SKM-1 (cell line): ENCODE data around the gene ASB15.

Experiments
- DNase-seq: peaks from one replicate; lab custom pipeline; 2025; ENCODE audit not compliant: unreplicated experiment; lab: John Stamatoyannopoulos, UW

ASB15 gene

DNA sequence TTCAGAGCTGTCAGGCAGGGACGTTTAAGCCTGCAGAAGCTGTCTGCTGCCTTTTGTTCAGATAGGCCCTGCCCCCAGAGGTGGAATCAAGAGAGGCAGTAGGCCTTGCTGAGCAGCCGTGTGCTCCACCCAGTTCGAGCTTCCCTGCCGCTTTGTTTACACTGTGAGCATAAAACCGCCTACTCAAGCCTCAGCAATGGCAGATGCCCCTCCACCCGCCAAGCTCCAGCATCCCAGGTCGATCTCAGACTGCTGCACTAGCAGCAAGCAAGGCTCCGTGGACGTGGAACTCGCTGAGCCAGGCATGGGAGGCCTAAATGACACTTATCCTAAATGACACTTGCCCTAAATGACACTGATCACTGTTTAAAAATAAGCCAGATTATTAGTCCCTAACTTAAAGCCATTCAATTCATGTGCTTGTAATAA is 6.8 kb upstream of the ASB15 start:
- DNase-seq = no peak

DNA sequence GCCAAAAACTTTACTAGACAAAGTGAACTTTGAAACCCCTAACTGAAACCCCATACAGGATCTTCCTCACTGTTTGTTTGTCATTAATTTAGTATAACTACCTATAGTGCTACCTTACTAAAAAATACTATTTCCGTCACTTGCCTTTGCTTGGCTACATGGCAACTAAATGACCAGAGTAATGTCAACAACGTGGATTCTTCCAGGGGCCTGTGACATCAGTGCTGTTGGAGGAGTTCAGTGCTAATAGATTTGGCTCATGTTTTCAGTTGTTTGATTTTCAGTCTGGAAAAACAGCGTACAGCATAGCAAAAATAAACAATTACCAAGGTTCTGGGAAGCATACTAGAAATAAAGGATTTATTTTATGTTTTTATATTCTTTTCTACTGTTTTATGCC is 3.0 kb upstream of the ASB15 start:
- DNase-seq = no peak

DNA sequence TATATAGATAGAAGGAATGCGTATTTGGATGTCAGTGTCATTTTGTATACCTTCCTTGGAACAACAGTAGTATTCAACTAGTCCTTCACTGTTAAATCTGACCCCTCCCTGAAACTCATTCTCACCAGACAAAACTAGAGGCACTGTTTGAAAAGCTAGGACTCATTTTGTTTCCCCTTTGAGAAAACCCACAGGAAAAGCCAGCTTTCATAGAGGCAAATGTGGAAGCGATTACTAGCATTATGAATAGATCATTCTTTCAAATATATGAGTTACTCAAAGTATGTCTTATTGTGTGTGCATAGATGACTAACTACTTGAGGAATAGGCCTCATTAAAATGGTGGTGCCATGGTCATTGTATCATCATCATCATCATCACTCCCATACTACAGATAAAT is 1.9 kb upstream of the ASB15 start:
- no peak for DNase-seq

DNA sequence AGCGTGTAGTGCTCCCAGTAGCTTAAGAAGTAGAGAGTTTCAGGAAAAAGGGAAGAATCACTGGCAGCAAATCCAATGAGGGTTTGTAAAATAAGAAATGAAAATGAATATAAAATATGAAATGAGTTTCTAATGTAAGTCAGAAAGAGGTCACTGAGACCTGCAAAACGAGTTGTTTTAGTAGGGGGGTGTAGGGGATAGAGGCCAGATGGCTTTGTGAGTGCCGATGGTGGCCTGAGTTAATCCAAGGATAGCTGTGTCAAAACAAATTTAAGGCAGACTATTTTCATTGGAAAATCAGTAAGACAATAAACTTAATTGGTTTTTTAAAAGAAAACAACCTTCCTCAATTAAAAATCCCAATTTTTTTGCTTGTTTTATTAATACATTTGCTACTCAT is 745 bp upstream of the ASB15 start:
- no peak for DNase-seq

DNA sequence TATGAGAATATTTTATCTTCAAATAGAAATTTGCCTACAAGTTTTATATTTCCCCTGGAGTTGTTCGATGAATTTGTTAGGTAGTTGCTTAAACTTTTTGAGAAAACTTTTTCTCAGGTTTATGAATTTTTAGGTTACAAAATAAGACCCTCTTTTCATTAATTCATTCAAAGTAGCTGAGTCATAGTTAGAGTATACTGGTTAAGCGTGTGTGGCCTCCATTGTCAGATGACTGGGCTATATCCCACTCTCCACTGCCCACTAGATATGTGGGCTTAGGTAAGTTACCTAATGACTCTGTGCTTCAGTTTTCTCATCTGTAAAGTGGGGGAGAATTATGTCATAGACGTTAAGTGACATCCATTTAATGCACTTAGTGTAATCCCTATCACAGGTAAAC is 1.0 kb downstream of the ASB15 start:
- DNase-seq = no peak

DNA sequence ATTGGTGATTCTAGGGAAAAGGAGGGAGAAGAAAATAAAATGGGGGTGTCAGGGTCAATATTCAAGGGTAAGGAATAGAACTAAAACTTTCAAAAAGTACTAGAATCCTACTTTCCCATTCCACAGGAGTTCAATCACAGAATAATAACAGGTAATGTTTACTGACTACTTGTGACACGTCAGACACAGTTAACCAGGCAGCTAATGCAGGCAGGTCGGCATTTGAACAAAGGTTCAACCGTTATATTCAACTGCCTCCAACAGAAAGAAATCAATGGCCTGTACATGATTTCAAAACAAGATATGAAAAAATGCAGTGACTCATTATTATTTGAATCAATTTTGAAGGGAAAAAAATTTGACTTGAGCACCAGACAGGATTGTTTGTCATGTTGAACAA is 3.1 kb downstream of the ASB15 start:
- DNase-seq = no peak

DNA sequence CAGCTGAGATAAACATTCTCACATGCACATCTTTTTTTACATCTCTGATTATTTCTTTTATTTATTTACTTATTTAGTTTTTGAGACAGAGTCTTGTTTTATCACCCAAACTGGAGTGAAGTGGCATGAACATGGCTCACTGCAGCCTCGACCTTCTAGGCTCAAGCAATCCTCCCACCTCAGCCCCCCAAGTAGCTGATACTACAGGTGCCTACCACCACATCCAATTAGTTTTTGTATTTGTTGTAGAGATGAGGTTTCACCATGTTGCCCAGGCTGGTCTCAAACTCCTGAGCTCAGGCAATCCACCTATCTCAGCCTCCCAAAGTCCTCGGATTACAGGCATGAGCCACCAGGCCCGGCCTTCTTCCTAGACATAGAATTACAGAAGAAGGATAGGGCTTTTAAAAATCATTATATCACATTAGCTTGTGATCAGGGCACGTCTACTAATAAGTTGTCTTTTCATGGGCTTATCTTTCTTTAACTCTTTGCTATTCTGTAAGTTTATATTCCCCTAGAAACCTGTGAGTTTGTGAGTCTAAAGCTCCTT is 5.9 kb downstream of the ASB15 start:
- DNase-seq = no peak

DNA sequence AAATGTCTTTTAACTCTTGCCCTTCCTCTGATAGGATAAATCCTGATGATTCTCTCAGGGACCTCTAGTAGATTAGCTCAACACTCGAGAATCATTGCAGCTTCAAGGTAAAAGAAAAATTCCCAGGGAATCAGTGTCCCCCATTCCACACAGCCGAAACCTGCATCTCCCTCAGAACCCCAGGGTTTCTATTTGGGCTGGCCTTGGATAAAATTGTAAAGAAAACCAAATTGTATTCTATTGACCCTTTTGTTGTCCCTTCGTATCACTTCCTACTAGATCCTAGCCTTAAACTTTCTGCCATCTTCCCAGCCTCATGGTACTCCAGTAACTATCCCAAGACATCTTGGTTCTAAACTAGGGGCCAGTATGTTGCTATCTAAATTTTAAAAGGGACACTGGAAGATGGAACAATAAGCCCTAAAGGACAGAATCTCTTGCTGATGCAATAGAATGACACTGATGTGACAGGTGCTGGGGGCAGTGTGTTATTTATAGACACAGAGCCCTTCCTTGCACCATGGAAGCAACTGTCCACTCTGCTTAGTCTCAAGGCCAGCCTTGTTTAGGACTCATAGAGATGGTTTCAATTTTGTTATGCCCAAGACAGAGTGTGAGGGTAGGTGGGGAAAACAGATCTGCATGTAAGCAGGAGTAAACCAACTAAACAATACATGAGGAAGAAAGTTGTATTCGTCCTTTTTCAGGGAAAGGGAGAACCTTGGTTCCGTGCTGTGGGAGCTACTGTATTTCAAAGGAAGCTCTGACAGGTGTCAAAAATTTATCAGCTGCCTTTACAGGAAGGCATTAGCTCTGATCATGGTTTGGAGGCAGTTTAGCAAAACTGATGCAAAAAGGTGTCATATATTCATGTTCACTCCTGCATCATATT is 7.6 kb downstream of the ASB15 start:
- no peak for DNase-seq

DNA sequence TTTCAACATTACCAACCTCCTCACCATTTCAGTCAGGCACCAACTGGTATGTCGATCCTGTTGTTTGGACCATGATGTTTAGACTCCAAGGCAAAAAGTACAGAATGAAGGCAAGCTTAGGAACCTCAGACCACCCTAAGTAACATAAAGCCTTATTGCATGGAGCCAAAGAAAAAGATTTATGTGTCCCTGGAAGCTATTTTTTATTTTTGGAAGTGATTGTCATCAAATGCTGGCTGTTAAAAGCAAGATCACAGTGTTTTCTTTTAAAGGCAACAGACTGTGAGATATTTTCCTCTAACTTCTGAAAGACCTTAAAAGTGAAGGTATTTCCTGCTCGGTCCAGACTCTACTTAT is 8.2 kb downstream of the ASB15 start:
- DNase-seq = no peak

DNA sequence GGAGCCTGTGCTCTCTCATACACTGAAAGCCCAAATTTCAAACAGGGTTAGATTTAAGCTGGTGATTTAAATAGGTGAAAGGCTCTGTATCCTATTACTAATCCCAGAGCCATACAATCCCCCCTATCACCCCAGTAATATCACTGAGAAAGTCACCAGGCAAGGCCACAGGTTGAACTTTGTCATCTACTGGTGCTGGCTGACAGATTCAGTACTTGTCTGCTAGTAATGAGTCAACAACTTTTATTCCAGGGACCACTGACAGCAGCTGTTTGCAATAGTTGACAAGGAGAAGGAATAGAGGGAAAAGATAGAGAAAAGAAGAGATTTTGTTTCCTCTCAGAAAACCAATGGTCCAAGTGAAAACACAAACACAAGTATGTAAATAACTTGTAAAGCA is 10.4 kb downstream of the ASB15 start:
- no peak for DNase-seq

DNA sequence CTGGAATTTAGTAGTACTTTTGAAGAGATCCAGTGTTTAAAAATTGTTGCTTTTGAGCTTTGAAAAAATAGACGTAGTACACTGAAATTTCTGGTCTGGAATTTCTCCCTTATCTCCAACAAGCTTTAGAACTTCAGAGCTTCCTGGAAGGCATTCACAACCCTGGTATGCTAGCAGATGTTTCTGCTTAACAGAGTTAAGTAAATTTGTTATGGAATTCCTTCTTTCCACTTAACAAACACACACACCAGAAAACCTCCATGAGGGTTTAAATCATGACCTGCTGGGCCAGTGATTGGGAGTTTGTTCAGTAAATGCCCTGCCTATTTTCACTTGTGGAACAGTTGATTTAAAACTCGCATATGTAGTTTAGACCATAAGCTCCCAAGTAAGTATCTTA is 13.7 kb downstream of the ASB15 start:
- DNase-seq = no peak

DNA sequence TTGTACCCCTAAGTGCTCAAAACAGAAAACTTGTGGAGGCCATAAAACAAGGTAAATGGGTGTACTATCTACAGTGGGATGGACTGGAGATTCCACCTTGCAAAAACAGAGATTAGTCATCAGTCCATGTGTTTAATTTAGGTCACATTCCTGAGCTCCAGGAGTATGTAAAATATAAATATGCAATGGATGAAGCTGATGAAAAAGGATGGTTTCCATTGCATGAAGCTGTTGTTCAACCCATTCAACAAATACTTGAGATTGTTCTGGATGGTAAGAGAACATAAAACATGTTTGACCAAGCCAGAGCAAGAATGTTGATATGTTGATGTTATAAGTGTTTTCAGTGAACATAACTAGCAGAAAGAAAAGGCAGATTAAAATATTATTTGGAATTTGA is 14.6 kb downstream of the ASB15 start:
- no peak for DNase-seq

DNA sequence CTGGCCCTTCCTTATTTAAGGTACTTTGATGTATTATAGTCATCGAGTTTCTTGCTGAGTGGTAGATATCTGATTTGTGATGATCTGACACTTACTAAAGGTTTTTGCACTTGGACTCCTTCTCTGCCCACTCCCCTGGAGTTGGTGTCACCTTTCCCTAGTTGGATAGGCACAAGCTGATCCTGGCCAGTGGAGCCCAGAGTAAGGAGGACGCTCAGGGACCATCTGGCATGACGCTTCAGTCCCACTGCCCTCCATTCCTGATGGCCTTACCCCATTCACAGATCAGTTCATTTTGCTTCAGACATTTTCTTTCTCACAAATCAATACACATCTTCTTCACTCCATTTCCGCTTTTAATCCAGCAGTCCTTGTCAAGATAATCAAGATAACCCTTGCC is 20.1 kb downstream of the ASB15 start:
- no peak for DNase-seq

DNA sequence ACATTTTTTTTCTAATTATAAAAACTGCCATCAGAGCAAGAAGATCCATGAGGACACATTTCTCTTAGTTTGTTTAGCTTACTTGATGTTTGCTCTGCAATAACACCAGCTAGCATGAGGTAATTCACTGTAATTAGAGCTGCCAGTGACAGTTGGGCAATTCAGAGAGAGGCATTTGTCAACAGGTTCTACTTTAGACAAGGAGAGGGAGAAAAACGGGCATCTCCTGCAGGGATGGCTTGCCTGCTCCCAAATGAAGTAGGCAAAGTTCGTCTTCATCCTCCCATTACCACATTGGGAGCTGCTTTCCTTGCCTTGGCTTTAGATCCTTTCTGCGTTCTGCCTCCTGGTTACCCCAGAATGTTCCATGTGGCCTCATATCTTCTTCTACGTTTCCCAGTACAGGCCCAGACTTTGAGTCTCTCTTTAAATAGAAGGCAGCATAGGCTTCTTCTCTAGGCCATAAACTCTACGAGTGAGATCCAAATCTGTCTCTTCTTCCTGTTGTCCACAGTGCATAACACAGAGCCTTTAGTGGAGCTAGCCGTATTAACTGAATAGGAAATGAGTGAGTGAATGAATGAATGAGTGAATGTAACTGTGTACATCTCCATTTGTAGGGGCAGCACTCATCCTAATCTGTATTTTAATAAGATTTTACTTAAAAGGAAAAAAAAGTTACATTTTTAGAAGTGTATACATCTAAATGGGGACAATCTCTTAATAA is 21.2 kb downstream of the ASB15 start:
- no peak for DNase-seq

DNA sequence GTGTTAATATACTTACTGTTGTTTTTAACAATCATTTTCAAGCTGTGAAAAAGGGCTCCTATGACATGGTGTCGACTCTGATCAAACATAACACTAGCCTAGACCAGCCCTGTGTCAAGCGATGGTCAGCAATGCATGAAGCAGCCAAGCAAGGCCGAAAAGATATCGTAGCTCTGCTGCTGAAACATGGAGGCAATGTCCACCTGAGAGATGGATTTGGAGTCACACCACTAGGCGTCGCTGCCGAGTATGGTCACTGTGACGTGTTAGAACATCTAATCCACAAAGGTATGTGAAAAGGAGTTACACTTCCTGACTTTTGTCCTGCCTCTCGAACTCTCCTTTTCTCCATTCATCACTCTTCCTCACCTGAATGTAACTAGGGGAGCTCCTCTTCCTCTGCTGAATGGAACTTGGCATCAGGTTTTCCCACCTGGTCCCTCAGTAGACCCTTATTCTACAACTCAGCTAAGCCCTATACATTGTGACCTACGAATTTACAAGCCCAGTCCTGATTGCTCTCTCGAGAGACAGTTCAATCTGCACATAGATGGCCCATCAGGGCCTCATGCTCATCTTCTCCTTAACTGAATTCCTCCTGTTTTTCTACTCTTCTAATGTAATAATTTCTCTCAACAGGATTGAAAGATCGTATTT is 23.0 kb downstream of the ASB15 start:
- no peak for DNase-seq

DNA sequence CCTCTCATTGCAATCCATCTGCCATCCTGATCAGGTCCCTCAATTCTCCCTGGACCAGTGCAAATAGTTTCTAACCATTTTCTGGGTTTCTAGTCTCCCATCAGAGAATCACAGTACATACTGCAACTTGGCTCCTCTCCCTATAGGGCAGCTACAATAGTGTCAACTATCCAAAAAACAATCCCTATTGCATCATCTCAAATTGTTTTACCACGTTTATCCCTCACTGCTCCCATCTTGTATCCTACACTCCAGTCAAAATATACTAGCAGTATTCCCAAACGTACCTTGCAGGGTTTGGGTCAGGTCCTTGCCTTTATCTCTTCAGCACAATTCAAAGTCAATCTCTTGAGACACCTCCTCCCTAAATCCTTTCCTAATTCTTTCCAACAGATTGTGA is 23.6 kb downstream of the ASB15 start:
- no peak for DNase-seq

DNA sequence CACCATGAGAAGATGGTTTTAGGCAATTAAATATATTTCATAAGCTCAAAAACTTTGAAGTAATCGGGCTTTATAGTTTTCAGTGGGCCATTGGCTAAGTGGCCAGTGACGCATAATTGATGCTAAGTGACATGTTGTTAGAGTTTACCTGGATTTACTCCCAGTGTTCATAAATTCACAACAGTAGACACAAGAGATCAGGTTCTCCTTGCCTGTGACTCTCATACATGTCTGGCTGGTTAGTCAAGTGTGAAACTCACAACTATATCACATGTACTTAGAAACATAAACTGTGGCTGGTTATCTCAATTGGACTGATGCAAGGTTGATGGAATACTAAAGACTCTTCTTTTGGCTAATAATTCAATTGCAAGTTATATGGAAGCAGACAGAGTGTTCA is 26.2 kb downstream of the ASB15 start:
- DNase-seq = no peak

DNA sequence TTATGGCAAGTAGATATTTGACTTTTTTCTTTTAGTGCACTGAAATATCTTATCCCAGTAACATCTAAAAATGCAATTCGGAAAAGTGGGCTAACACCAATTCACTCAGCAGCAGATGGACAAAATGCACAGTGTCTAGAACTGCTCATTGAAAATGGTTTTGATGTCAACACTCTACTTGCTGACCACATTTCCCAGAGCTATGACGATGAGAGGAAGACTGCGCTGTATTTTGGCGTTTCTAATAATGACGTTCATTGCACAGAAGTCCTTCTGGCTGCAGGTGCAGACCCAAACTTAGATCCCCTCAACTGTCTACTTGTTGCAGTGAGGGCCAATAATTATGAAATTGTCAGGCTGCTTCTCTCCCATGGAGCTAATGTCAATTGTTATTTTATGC is 27.2 kb downstream of the ASB15 start:
- DNase-seq = no peak

DNA sequence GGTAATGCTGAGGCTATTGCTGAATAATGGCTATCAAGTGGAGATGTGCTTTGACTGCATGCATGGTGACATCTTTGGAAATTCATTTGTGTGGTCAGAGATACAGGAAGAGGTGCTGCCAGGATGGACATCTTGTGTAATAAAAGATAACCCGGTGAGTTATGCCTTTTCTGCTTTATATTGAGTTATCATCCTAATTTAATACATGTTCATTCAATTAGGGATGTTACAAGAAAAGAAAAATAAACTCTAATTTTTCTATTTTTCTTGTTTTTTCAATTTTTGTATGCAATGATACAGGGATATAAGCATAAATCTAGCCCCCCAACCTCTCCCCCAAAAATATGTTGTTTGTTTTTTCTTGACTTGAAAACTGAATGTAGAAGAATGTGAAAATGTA is 27.7 kb downstream of the ASB15 start:
- DNase-seq = no peak

DNA sequence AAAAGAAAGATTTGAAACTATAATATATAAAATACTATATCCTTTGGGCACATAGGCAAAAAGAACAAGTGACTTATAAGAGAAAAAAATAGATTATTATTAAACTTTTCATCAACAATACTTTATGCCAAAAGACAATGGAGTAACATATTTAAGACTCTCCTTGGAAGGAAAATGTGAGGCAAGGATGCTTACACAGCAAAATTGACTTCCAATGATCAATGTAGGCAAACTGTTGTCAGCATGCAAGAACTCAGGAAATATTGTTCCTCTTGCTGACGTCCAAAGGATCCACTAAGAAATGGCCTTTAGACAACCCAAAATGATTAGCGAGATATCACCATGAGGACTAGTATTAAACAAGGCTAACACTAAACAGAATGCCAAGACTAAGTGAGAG is 31.2 kb downstream of the ASB15 start:
- no peak for DNase-seq

DNA sequence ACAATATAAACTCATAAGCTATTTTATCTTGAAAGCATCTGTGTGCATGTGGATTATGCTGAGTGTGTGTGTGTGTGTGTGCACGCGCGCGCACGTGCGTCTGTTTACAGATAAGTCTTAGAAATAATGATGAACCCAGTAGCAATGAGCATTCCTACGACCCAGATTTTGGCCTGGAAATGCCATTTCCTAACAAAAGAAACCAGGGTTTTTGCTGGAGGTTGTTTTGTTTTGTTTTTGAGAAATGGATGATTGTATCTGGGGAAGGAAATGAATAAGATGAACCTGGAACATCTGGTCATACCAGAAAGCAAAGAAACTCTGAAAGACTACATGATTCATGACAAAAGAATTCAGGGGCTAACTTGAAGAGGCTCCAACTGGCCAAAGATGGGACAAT is 31.9 kb downstream of the ASB15 start:
- DNase-seq = no peak
